Kidney (tissue), 14 donors: Measurements from ENCODE around the gene ZNF438. TPM values are rescaled to one million over a fixed set of nuclear protein-coding genes. Genes with fewer than 3 reads are reported as not detected.

ENCODE experiments used
- DNase-seq, 5 donors: peaks; one replicate each; pipeline ENCODE4 v3.0.0-alpha.2; 2013 to 2020
- FAIRE-seq: peaks from 2 replicates; lab custom pipeline; 2012; peaks lifted over from hg19 to GRCh38; lab: Jason Lieb, UNC
- H3K27ac ChIP-seq, 2 donors: one replicate each; pipeline ENCODE4 v1.7.0; 2013; ENCODE audit warnings: low read depth in 2 of 2, low read length in 2 of 2, inconsistent platforms in 1 of 2
- H3K27me3 ChIP-seq: one replicate; pipeline ENCODE4 v1.7.1; 2013; ENCODE audit warnings: low read length, inconsistent platforms; ENCODE audit not compliant: control insufficient read depth, insufficient read depth
- H3K36me3 ChIP-seq, 3 donors: one replicate each; pipeline versions ENCODE4 v1.7.0 to v1.7.1; 2013; ENCODE audit warnings: low read length in 3 of 3, control low read depth in 1 of 3, inconsistent platforms in 1 of 3; ENCODE audit not compliant: insufficient read depth in 3 of 3, control insufficient read depth in 2 of 3
- H3K4me1 ChIP-seq, 3 donors: one replicate each; pipeline versions ENCODE4 v1.7.0 to v1.7.1; 2013; ENCODE audit warnings: low read length in 3 of 3, inconsistent platforms in 1 of 3, low read depth in 1 of 3; ENCODE audit not compliant: control insufficient read depth in 2 of 3, insufficient read depth in 2 of 3
- H3K4me3 ChIP-seq, 3 donors: one replicate each; pipeline versions ENCODE4 v1.7.0 to v1.8.1; 2013; ENCODE audit warnings: low read length in 3 of 3, control low read depth in 1 of 3, inconsistent platforms in 1 of 3
- H3K9ac ChIP-seq, 3 donors: one replicate each; pipeline versions ENCODE4 v1.7.0 to v1.7.1; 2013; ENCODE audit warnings: low read length in 3 of 3, control low read depth in 1 of 3, inconsistent platforms in 1 of 3
- H3K9me3 ChIP-seq, 3 donors: one replicate each; pipeline versions ENCODE4 v1.7.0 to v1.7.1; 2013; ENCODE audit warnings: low read length in 3 of 3, control low read depth in 1 of 3, inconsistent platforms in 1 of 3; ENCODE audit not compliant: control insufficient read depth in 2 of 3, insufficient read depth in 1 of 3
- CTCF ChIP-seq: IDR thresholded peaks from 3 replicates; pipeline ENCODE4 v1.5.1; 2012; ENCODE audit warnings: mild to moderate bottlenecking, moderate library complexity, borderline replicate concordance; ENCODE audit not compliant: insufficient read depth; ENCODE audit errors: extremely low read depth
- intact Hi-C: fragments of 100-400 bp; cut with DNase I; formaldehyde crosslinking; loops from one replicate; pipeline ENCODE4 v1.11.1; 2022
- polyA plus RNA-seq: library from polyadenylated mRNA; stranded (reverse); fragments of 350-450 nt; fragmentation: Illumina TruSeq; extraction: RNeasy Lipid Tissue Mini Kit (QIAGEN cat#74804); gene quantifications from one replicate; pipeline ENCODE4 v1.2.3, GENCODE V29; 2014; ENCODE audit warnings: low read depth, low replicate concordance; ENCODE audit not compliant: insufficient read depth
- total RNA-seq: library from RNA; stranded (reverse); fragmentation: NEBNext Ultra II Directional; extraction: Animal tissue kit (Norgen Biotek cat#: 25700); gene quantifications from one replicate; pipeline ENCODE4 v1.2.1, GENCODE V29; 2021
- donor health status: control.
- donor health status: control.
- donor health status: control.
- donor health status: control.
- donor health status: control.
- donor health status: DM: yes; HTN: yes; CAD: no.
- donor health status: Normal renal cell carcinoma (clear cell type).

Gene ZNF438
- total and polyA plus RNA-seq, 2 donors from 2014 or later, result 5.9 to 9.9 TPM

GRCh38 chr10:30857803-30858202 is 173.9 kb downstream of the ZNF438 start:
- no peak overlapping the region for H3K27ac ChIP-seq
- peaks cover 0 to 8% (median 0%) of the 10 kb centered on the region in 3 donors for H3K4me1 ChIP-seq
- intact Hi-C loops, result no loop called here
- FAIRE-seq (no peak), DNase-seq (no peak)
- H3K4me3 ChIP-seq, result no peak overlapping the region
- H3K9me3 ChIP-seq, result no peaks in the 10 kb centered on the region
- H3K9ac ChIP-seq, result no peak overlapping the region
- TF ChIP-seq CTCF, result no peak
- H3K36me3 ChIP-seq, result no peaks in the 10 kb centered on the region
- no peaks in the 10 kb centered on the region for H3K27me3 ChIP-seq

GRCh38 chr10:30855131-30855530 is 176.5 kb downstream of the ZNF438 start:
- Histone ChIP-seq H3K9ac (no peak overlapping the region), H3K4me3 (no peak overlapping the region), H3K27ac (no peak overlapping the region), H3K36me3 (no peaks in the 10 kb centered on the region), H3K27me3 (no peaks in the 10 kb centered on the region), H3K4me1 (peaks cover 0 to 8% (median 0%) of the 10 kb centered on the region in 3 donors), H3K9me3 (no peaks in the 10 kb centered on the region)
- FAIRE-seq, result no peak
- DNase-seq, result no peak
- intact Hi-C loops, result no loop called here
- TF ChIP-seq CTCF, result no peak

- Histone ChIP-seq H3K4me3 (no peak overlapping the region), H3K27me3 (no peaks in the 10 kb centered on the region), H3K9me3 (no peaks in the 10 kb centered on the region), H3K9ac (no peak overlapping the region), H3K4me1 (peaks cover 0 to 8% (median 0%) of the 10 kb centered on the region in 3 donors), H3K27ac (no peak overlapping the region), H3K36me3 (no peaks in the 10 kb centered on the region)
- DNase-seq (no peak), FAIRE-seq (no peak)
- intact Hi-C loops, result no loop called here
- no peak for TF ChIP-seq CTCF
Observed at GRCh38 chr10:30854656-30855055, 177.0 kb downstream of the ZNF438 start.

- peaks cover 0 to 8% (median 0%) of the 10 kb centered on the region in 3 donors for H3K4me1 ChIP-seq
- H3K36me3 ChIP-seq, result no peaks in the 10 kb centered on the region
- no peak for FAIRE-seq
Observed at GRCh38 chr10:30853066-30853465, 178.6 kb downstream of the ZNF438 start.

More at GRCh38 chr10:30853066-30853465, 178.6 kb downstream of the ZNF438 start:
- no peak for TF ChIP-seq CTCF
- DNase-seq, result no peak
- Histone ChIP-seq H3K4me3 (no peak overlapping the region), H3K27ac (no peak overlapping the region), H3K9ac (no peak overlapping the region), H3K9me3 (no peaks in the 10 kb centered on the region), H3K27me3 (no peaks in the 10 kb centered on the region)
- intact Hi-C loops, result no loop called here
